ENCODE data around the gene PDE10A.

- TF ChIP-seq KDM1A (IDR thresholded peaks at IDR 0.05; ENCODE audit: borderline replicate concordance, low read length) (no peak), RNF2 (IDR thresholded peaks at IDR 0.05; ENCODE audit: borderline replicate concordance, low read depth, low read length, missing control alignments, poor library complexity, severe bottlenecking) (no peak)
Measured at GRCh38 chr6:165697171-165697570, 34.1 kb upstream of the PDE10A start.
